ENCODE data around the gene ALX4.

The ALX4 gene

GRCh38 chr11:44264438-44264749 is 45.5 kb downstream of the ALX4 start:
- Histone ChIP-seq H2AFZ (ENCODE audit: low read depth, low read length) (no peak overlapping the region), H3K4me3 (ENCODE audit: insufficient read depth in 1 of 2, low read depth in 1 of 2, low read length in 2 of 2) (no peak overlapping the region), H3K23ac (ENCODE audit: low read length in 2 of 2) (peak overlapping the region in 1 of 2 experiments; percentile 27), H3K4me1 (ENCODE audit: control insufficient read depth, insufficient read depth, low read depth, low read length) (peaks cover 1% of the 10 kb centered on the region), H3K14ac (ENCODE audit: low read length in 2 of 2) (no peak overlapping the region), H2BK15ac (ENCODE audit: low read depth, poor library complexity, severe bottlenecking) (no peak overlapping the region), H3K79me1 (replicated peaks; ENCODE audit: low read length, poor library complexity, severe bottlenecking) (no peaks in the 10 kb centered on the region), H2BK120ac (ENCODE audit: low read depth, low read length) (no peak overlapping the region), H3K9ac (ENCODE audit: low read length) (no peak overlapping the region), H4K91ac (ENCODE audit: low read length) (no peak overlapping the region), H2BK12ac (ENCODE audit: low read length in 2 of 2) (no peak overlapping the region), H3K9me3 (ENCODE audit: control insufficient read depth, low read length) (no peaks in the 10 kb centered on the region), H2AK5ac (ENCODE audit: low read length, severe bottlenecking) (no peak overlapping the region), H3K27ac (ENCODE audit: low read length, poor library complexity, severe bottlenecking) (no peak overlapping the region), H3K27me3 (ENCODE audit: control insufficient read depth in 1 of 2, insufficient read depth in 1 of 2, low read length in 2 of 2) (peaks cover 0 to 25% of the 10 kb centered on the region in 2 experiments), H4K8ac (ENCODE audit: low read length) (no peak overlapping the region), H3K4ac (ENCODE audit: low read depth in 1 of 2, low read length in 2 of 2) (no peak overlapping the region), H3K36me3 (ENCODE audit: control insufficient read depth in 1 of 2, insufficient read depth in 2 of 2, low read depth in 1 of 2, low read length in 2 of 2) (no peaks in the 10 kb centered on the region), H2BK5ac (ENCODE audit: low read depth, low read length, poor library complexity, severe bottlenecking) (no peak overlapping the region), H3K18ac (ENCODE audit: low read depth in 1 of 2, low read length in 2 of 2) (no peak overlapping the region), H3K4me2 (ENCODE audit: low read length, poor library complexity, severe bottlenecking) (no peak overlapping the region)
- 84% methylated on average over 8 of the region's 8 CpGs for WGBS
- DNase-seq: no peak

GRCh38 chr11:44263738-44264437 is 46.1 kb downstream of the ALX4 start:
- no peaks in the 10 kb centered on the region for H3K4me1 ChIP-seq (ENCODE audit: control insufficient read depth, insufficient read depth, low read depth, low read length)
- WGBS: 87% methylated on average over 20 of the region's 20 CpGs
- H4K91ac ChIP-seq (ENCODE audit: low read length): no peak overlapping the region
- H2AK5ac ChIP-seq (ENCODE audit: low read length, severe bottlenecking): no peak overlapping the region
- no peak overlapping the region for H2BK15ac ChIP-seq (ENCODE audit: low read depth, poor library complexity, severe bottlenecking)
- H3K4me2 ChIP-seq (ENCODE audit: low read length, poor library complexity, severe bottlenecking): no peak overlapping the region
- no peak for DNase-seq
- no peak overlapping the region for H3K18ac ChIP-seq (ENCODE audit: low read depth in 1 of 2, low read length in 2 of 2)
- no peak overlapping the region for H3K4me3 ChIP-seq (ENCODE audit: insufficient read depth in 1 of 2, low read depth in 1 of 2, low read length in 2 of 2)
- H3K14ac ChIP-seq (ENCODE audit: low read length in 2 of 2): peak overlapping the region in 1 of 2 experiments; percentile 61
- H2BK5ac ChIP-seq (ENCODE audit: low read depth, low read length, poor library complexity, severe bottlenecking): no peak overlapping the region
- H3K23ac ChIP-seq (ENCODE audit: low read length in 2 of 2): no peak overlapping the region
- peaks cover 0 to 30% of the 10 kb centered on the region in 2 experiments for H3K27me3 ChIP-seq (ENCODE audit: control insufficient read depth in 1 of 2, insufficient read depth in 1 of 2, low read length in 2 of 2)
- no peaks in the 10 kb centered on the region for H3K79me1 ChIP-seq (replicated peaks; ENCODE audit: low read length, poor library complexity, severe bottlenecking)
- no peak overlapping the region for H2AFZ ChIP-seq (ENCODE audit: low read depth, low read length)
- H3K4ac ChIP-seq (ENCODE audit: low read depth in 1 of 2, low read length in 2 of 2): no peak overlapping the region
- no peaks in the 10 kb centered on the region for H3K36me3 ChIP-seq (ENCODE audit: control insufficient read depth in 1 of 2, insufficient read depth in 2 of 2, low read depth in 1 of 2, low read length in 2 of 2)
- no peak overlapping the region for H3K27ac ChIP-seq (ENCODE audit: low read length, poor library complexity, severe bottlenecking)
- H2BK12ac ChIP-seq (ENCODE audit: low read length in 2 of 2): no peak overlapping the region
- H4K8ac ChIP-seq (ENCODE audit: low read length): no peak overlapping the region
- H2BK120ac ChIP-seq (ENCODE audit: low read depth, low read length): no peak overlapping the region
- no peak overlapping the region for H3K9ac ChIP-seq (ENCODE audit: low read length)
- H3K9me3 ChIP-seq (ENCODE audit: control insufficient read depth, low read length): no peaks in the 10 kb centered on the region

GRCh38 chr11:44261800-44262591 is 47.9 kb downstream of the ALX4 start:
- no peak overlapping the region for H2BK5ac ChIP-seq (ENCODE audit: low read depth, low read length, poor library complexity, severe bottlenecking)
- no peak overlapping the region for H3K4me3 ChIP-seq (ENCODE audit: insufficient read depth in 1 of 2, low read depth in 1 of 2, low read length in 2 of 2)
- peaks cover 0 to 5% of the 10 kb centered on the region in 2 experiments for H3K36me3 ChIP-seq (ENCODE audit: control insufficient read depth in 1 of 2, insufficient read depth in 2 of 2, low read depth in 1 of 2, low read length in 2 of 2)
- H3K23ac ChIP-seq (ENCODE audit: low read length in 2 of 2): no peak overlapping the region
- no peak overlapping the region for H4K91ac ChIP-seq (ENCODE audit: low read length)
- H3K9me3 ChIP-seq (ENCODE audit: control insufficient read depth, low read length): no peaks in the 10 kb centered on the region
- H3K79me1 ChIP-seq (replicated peaks; ENCODE audit: low read length, poor library complexity, severe bottlenecking): no peaks in the 10 kb centered on the region
- H3K14ac ChIP-seq (ENCODE audit: low read length in 2 of 2): no peak overlapping the region
- no peak overlapping the region for H2BK15ac ChIP-seq (ENCODE audit: low read depth, poor library complexity, severe bottlenecking)
- no peak overlapping the region for H2BK12ac ChIP-seq (ENCODE audit: low read length in 2 of 2)
- no peak overlapping the region for H3K27ac ChIP-seq (ENCODE audit: low read length, poor library complexity, severe bottlenecking)
- H3K4me1 ChIP-seq (ENCODE audit: control insufficient read depth, insufficient read depth, low read depth, low read length): no peaks in the 10 kb centered on the region
- no peak overlapping the region for H2AFZ ChIP-seq (ENCODE audit: low read depth, low read length)
- no peak overlapping the region for H3K18ac ChIP-seq (ENCODE audit: low read depth in 1 of 2, low read length in 2 of 2)
- no peak overlapping the region for H3K9ac ChIP-seq (ENCODE audit: low read length)
- DNase-seq: no peak
- H3K4me2 ChIP-seq (ENCODE audit: low read length, poor library complexity, severe bottlenecking): no peak overlapping the region
- 88% methylated on average over 14 of the region's 14 CpGs for WGBS
- H3K4ac ChIP-seq (ENCODE audit: low read depth in 1 of 2, low read length in 2 of 2): no peak overlapping the region
- H2BK120ac ChIP-seq (ENCODE audit: low read depth, low read length): no peak overlapping the region
- H2AK5ac ChIP-seq (ENCODE audit: low read length, severe bottlenecking): no peak overlapping the region
- H3K27me3 ChIP-seq (ENCODE audit: control insufficient read depth in 1 of 2, insufficient read depth in 1 of 2, low read length in 2 of 2): peaks cover 0 to 32% of the 10 kb centered on the region in 2 experiments
- no peak overlapping the region for H4K8ac ChIP-seq (ENCODE audit: low read length)

GRCh38 chr11:44260081-44260480 is 49.9 kb downstream of the ALX4 start:
- Histone ChIP-seq H3K14ac (ENCODE audit: low read length in 2 of 2) (no peak overlapping the region), H3K23ac (ENCODE audit: low read length in 2 of 2) (no peak overlapping the region)

More at GRCh38 chr11:44260081-44260480, 49.9 kb downstream of the ALX4 start:
- Histone ChIP-seq H3K9me3 (ENCODE audit: control insufficient read depth, low read length) (no peaks in the 10 kb centered on the region), H2AK5ac (ENCODE audit: low read length, severe bottlenecking) (no peak overlapping the region), H3K4me3 (ENCODE audit: insufficient read depth in 1 of 2, low read depth in 1 of 2, low read length in 2 of 2) (no peak overlapping the region), H2BK5ac (ENCODE audit: low read depth, low read length, poor library complexity, severe bottlenecking) (no peak overlapping the region), H3K27ac (ENCODE audit: low read length, poor library complexity, severe bottlenecking) (no peak overlapping the region), H2BK120ac (ENCODE audit: low read depth, low read length) (no peak overlapping the region), H2BK15ac (ENCODE audit: low read depth, poor library complexity, severe bottlenecking) (no peak overlapping the region), H3K4me1 (ENCODE audit: control insufficient read depth, insufficient read depth, low read depth, low read length) (no peaks in the 10 kb centered on the region), H3K36me3 (ENCODE audit: control insufficient read depth in 1 of 2, insufficient read depth in 2 of 2, low read depth in 1 of 2, low read length in 2 of 2) (peaks cover 0 to 5% of the 10 kb centered on the region in 2 experiments), H3K18ac (ENCODE audit: low read depth in 1 of 2, low read length in 2 of 2) (no peak overlapping the region), H3K4me2 (ENCODE audit: low read length, poor library complexity, severe bottlenecking) (no peak overlapping the region), H4K91ac (ENCODE audit: low read length) (no peak overlapping the region), H4K8ac (ENCODE audit: low read length) (no peak overlapping the region), H2AFZ (ENCODE audit: low read depth, low read length) (no peak overlapping the region), H3K79me1 (replicated peaks; ENCODE audit: low read length, poor library complexity, severe bottlenecking) (no peaks in the 10 kb centered on the region), H3K9ac (ENCODE audit: low read length) (no peak overlapping the region), H2BK12ac (ENCODE audit: low read length in 2 of 2) (no peak overlapping the region), H3K27me3 (ENCODE audit: control insufficient read depth in 1 of 2, insufficient read depth in 1 of 2, low read length in 2 of 2) (peaks cover 0 to 21% of the 10 kb centered on the region in 2 experiments), H3K4ac (ENCODE audit: low read depth in 1 of 2, low read length in 2 of 2) (no peak overlapping the region)
- no peak for DNase-seq
- WGBS: 91% methylated on average over 4 of the region's 4 CpGs
